Skeletal muscle tissue (tissue), 4 donors: Measurements from ENCODE around the gene RGS19. TPM values are rescaled to one million over a fixed set of nuclear protein-coding genes. Genes with fewer than 3 reads are reported as not detected.

Experiments
- H3K27ac ChIP-seq: one replicate; pipeline ENCODE4 v1.7.0; 2013; ENCODE audit warnings: mild to moderate bottlenecking, low read depth, low read length, inconsistent platforms
- H3K27me3 ChIP-seq, 3 donors: one replicate each; pipeline ENCODE4 v1.7.0; 2013; ENCODE audit warnings: low read length in 3 of 3; ENCODE audit not compliant: control insufficient read depth in 3 of 3, insufficient read depth in 3 of 3
- H3K36me3 ChIP-seq, 3 donors: one replicate each; pipeline ENCODE4 v1.7.0; 2013; ENCODE audit warnings: low read length in 3 of 3; ENCODE audit not compliant: control insufficient read depth in 3 of 3, insufficient read depth in 3 of 3
- H3K4me1 ChIP-seq, 3 donors: one replicate each; pipeline ENCODE4 v1.7.0; 2013; ENCODE audit warnings: low read length in 3 of 3, mild to moderate bottlenecking in 3 of 3; ENCODE audit not compliant: control insufficient read depth in 3 of 3, insufficient read depth in 3 of 3
- H3K4me3 ChIP-seq, 3 donors: one replicate each; pipeline ENCODE4 v1.7.0; 2013; ENCODE audit warnings: low read length in 3 of 3
- H3K9ac ChIP-seq, 3 donors: one replicate each; pipeline ENCODE4 v1.7.0; 2013; ENCODE audit warnings: low read length in 3 of 3, mild to moderate bottlenecking in 3 of 3, moderate library complexity in 2 of 3, low read depth in 1 of 3
- H3K9me3 ChIP-seq, 3 donors: one replicate each; pipeline ENCODE4 v1.7.0; 2013; ENCODE audit warnings: low read length in 3 of 3; ENCODE audit not compliant: control insufficient read depth in 3 of 3
- total RNA-seq: library from RNA; depleted of rRNA; stranded (reverse); fragments of >200 nt; gene quantifications from one replicate; pipeline ENCODE4 v1.2.3, GENCODE V29; 2014
- donor health status: Osteomylitis.

Gene RGS19
- total RNA-seq, 1 donor from 2014 or later, result 5.2 TPM

GRCh38 chr20:64030371-64031134 is 48.8 kb downstream of the RGS19 start:
- Histone ChIP-seq H3K27me3 (peaks cover 0 to 3% (median 0%) of the 10 kb centered on the region in 3 donors), H3K36me3 (peaks cover 70 to 77% (median 73%) of the 10 kb centered on the region in 3 donors), H3K4me1 (peaks cover 0 to 3% (median 0%) of the 10 kb centered on the region in 3 donors), H3K4me3 (no peak overlapping the region), H3K9ac (no peak overlapping the region), H3K9me3 (no peaks in the 10 kb centered on the region), H3K27ac (no peak overlapping the region)

GRCh38 chr20:64029293-64030117 is 49.8 kb downstream of the RGS19 start:
- Histone ChIP-seq H3K27me3 (no peaks in the 10 kb centered on the region), H3K4me1 (peaks cover 0 to 3% (median 0%) of the 10 kb centered on the region in 3 donors), H3K27ac (no peak overlapping the region), H3K36me3 (peaks cover 76 to 86% (median 79%) of the 10 kb centered on the region in 3 donors), H3K9me3 (no peaks in the 10 kb centered on the region), H3K4me3 (no peak overlapping the region), H3K9ac (no peak overlapping the region)

GRCh38 chr20:64027981-64028685 is 51.2 kb downstream of the RGS19 start:
- peaks cover 83 to 91% (median 89%) of the 10 kb centered on the region in 3 donors for H3K36me3 ChIP-seq
- no peak overlapping the region for H3K27ac ChIP-seq

GRCh38 chr20:64025826-64026412 is 53.4 kb downstream of the RGS19 start:
- H3K4me3 ChIP-seq, result no peak overlapping the region
- no peak overlapping the region for H3K27ac ChIP-seq
- no peaks in the 10 kb centered on the region for H3K9me3 ChIP-seq
- H3K36me3 ChIP-seq, result peaks cover 86 to 95% (median 93%) of the 10 kb centered on the region in 3 donors
- no peaks in the 10 kb centered on the region for H3K27me3 ChIP-seq
- H3K4me1 ChIP-seq, result no peaks in the 10 kb centered on the region
- H3K9ac ChIP-seq, result no peak overlapping the region

More at GRCh38 chr20:64027981-64028685, 51.2 kb downstream of the RGS19 start:
- H3K27me3 ChIP-seq, result no peaks in the 10 kb centered on the region
- no peak overlapping the region for H3K4me3 ChIP-seq
- no peaks in the 10 kb centered on the region for H3K4me1 ChIP-seq
- H3K9ac ChIP-seq, result no peak overlapping the region
- no peaks in the 10 kb centered on the region for H3K9me3 ChIP-seq

GRCh38 chr20:64025101-64025825 is 54.1 kb downstream of the RGS19 start:
- no peak overlapping the region for H3K9ac ChIP-seq
- H3K4me3 ChIP-seq, result no peak overlapping the region
- no peaks in the 10 kb centered on the region for H3K9me3 ChIP-seq
- no peaks in the 10 kb centered on the region for H3K27me3 ChIP-seq
- no peaks in the 10 kb centered on the region for H3K4me1 ChIP-seq
- no peak overlapping the region for H3K27ac ChIP-seq
- H3K36me3 ChIP-seq, result peaks cover 82 to 91% (median 87%) of the 10 kb centered on the region in 3 donors

GRCh38 chr20:64024141-64024990 is 55.0 kb downstream of the RGS19 start:
- H3K9me3 ChIP-seq, result no peaks in the 10 kb centered on the region
- H3K4me1 ChIP-seq, result no peaks in the 10 kb centered on the region
- H3K27me3 ChIP-seq, result no peaks in the 10 kb centered on the region
- no peak overlapping the region for H3K9ac ChIP-seq
- peaks cover 79 to 87% (median 84%) of the 10 kb centered on the region in 3 donors for H3K36me3 ChIP-seq
- no peak overlapping the region for H3K4me3 ChIP-seq
- no peak overlapping the region for H3K27ac ChIP-seq

- Histone ChIP-seq H3K9ac (no peak overlapping the region), H3K27ac (no peak overlapping the region), H3K36me3 (peaks cover 79 to 85% (median 84%) of the 10 kb centered on the region in 3 donors), H3K4me3 (no peak overlapping the region), H3K4me1 (no peaks in the 10 kb centered on the region), H3K27me3 (no peaks in the 10 kb centered on the region), H3K9me3 (no peaks in the 10 kb centered on the region)
Measured at GRCh38 chr20:64023361-64024140, 55.8 kb downstream of the RGS19 start.
